ENCODE data around the gene CRHR1. TPM values are rescaled to one million over a fixed set of nuclear protein-coding genes. Genes with fewer than 3 reads are reported as not detected.

Gene CRHR1
- total and polyA plus RNA-seq, 10 of the 15 experiments (the other 5 are each of a cell fraction or from before 2014, with no cell fraction given) = 0.08 TPM; not detected in 9

DNA sequence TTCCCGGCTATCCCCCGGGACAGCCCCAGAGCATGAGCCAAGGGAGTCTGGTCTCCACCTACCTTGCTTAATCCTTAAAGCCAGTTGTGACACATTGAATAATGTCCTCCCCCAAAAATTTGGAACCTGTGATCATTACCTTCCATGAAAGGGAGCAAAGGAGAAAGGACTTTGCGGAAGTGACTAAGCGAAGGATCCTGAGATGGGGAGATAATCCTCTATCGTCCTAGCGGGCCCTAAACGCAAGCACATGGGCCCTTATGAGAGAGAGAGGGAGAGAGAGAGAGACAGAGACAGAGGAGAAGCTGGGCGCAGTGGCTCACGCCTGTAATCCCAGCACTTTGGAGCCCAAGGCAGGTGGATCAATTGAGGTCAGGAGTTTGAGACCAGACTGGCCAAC, 70.1 kb downstream of the CRHR1 start (continued):
- TF ChIP-seq, protein P1, sequence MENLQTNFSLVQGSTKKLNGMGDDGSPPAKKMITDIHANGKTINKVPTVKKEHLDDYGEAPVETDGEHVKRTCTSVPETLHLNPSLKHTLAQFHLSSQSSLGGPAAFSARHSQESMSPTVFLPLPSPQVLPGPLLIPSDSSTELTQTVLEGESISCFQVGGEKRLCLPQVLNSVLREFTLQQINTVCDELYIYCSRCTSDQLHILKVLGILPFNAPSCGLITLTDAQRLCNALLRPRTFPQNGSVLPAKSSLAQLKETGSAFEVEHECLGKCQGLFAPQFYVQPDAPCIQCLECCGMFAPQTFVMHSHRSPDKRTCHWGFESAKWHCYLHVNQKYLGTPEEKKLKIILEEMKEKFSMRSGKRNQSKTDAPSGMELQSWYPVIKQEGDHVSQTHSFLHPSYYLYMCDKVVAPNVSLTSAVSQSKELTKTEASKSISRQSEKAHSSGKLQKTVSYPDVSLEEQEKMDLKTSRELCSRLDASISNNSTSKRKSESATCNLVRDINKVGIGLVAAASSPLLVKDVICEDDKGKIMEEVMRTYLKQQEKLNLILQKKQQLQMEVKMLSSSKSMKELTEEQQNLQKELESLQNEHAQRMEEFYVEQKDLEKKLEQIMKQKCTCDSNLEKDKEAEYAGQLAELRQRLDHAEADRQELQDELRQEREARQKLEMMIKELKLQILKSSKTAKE (IDR thresholded peaks at IDR 0.05; ENCODE audit: low read depth, poor library complexity, severe bottlenecking) = no peak
- no peak for TF ChIP-seq KAT2A (conservative IDR thresholded peaks at IDR 0.05; ENCODE audit: control insufficient read depth, low read depth, low read length)
- TF ChIP-seq ZNF384 (IDR thresholded peaks at IDR 0.05; ENCODE audit: borderline replicate concordance, low read depth, low read length) = no peak
- no peak for TF ChIP-seq TCF12 (IDR thresholded peaks at IDR 0.05; ENCODE audit: low read depth, low read length)
- no peak for TF ChIP-seq BCL11A (IDR thresholded peaks at IDR 0.05; ENCODE audit: low read depth, low read length)
- TF ChIP-seq ETV6 (conservative IDR thresholded peaks at IDR 0.05 in 1 of 2, IDR thresholded peaks at IDR 0.05 in 1 of 2; ENCODE audit: borderline replicate concordance in 1 of 2, low read depth in 1 of 2) = no peak
- TF ChIP-seq, protein P2, sequence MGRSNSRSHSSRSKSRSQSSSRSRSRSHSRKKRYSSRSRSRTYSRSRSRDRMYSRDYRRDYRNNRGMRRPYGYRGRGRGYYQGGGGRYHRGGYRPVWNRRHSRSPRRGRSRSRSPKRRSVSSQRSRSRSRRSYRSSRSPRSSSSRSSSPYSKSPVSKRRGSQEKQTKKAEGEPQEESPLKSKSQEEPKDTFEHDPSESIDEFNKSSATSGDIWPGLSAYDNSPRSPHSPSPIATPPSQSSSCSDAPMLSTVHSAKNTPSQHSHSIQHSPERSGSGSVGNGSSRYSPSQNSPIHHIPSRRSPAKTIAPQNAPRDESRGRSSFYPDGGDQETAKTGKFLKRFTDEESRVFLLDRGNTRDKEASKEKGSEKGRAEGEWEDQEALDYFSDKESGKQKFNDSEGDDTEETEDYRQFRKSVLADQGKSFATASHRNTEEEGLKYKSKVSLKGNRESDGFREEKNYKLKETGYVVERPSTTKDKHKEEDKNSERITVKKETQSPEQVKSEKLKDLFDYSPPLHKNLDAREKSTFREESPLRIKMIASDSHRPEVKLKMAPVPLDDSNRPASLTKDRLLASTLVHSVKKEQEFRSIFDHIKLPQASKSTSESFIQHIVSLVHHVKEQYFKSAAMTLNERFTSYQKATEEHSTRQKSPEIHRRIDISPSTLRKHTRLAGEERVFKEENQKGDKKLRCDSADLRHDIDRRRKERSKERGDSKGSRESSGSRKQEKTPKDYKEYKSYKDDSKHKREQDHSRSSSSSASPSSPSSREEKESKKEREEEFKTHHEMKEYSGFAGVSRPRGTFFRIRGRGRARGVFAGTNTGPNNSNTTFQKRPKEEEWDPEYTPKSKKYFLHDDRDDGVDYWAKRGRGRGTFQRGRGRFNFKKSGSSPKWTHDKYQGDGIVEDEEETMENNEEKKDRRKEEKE (IDR thresholded peaks at IDR 0.05) = no peak
- TF ChIP-seq BCL3 (IDR thresholded peaks at IDR 0.05; ENCODE audit: borderline replicate concordance, insufficient read depth, low read depth, low read length, poor library complexity, severe bottlenecking) = no peak

Measured in GM12878 (cell line).